GM18867 (cell line): Measurements from ENCODE around the gene SDR42E1.
"Not testable (repeated sequence)": the region's sequence is repeated elsewhere in the genome, so short reads cannot be mapped to it uniquely, and the experiment has no call there.

Experiments
- ATAC-seq: cut with Tn5 transposase; IDR thresholded peaks from one replicate; pipeline ENCODE4 v1.9.1; 2021; ENCODE audit warnings: mild to moderate bottlenecking, moderate library complexity; ENCODE audit not compliant: unreplicated experiment

The SDR42E1 gene

DNA sequence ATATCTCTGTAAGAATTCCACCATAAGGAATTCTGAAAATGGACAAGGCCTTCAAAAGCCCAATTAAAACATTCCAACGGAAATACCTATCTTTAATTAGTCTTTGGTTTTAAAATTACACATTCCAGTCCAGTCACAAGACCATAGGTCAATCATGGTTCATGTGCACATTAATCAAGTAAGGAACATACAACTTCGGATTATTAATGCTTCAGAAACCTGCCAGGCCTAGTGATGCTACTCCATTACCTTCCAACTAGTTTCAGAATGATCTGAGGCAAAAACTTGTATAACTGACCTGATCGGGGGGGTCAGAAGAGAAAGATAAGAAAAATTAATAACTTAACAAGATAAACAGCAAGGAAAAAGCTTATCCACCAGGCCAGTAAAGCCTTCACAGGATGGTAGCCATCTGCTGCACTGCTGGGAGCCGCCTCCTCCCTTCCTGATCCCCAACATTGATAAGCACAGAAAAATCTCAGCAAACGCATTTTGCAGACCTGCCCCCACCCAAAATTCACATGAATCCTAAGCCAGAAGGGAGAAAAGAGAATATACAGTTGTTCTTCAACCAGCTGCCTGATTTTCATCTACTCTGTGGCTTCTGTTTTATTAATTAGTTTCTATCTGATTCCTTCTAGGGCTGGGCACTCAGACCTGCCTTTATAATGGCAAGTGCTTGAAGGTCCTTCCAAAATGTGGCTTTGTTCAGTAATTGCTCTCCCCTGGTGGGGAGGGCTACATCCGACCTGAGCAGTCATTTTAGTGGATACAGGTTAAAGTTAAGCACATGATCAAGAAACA lies 6.0 kb downstream of the SDR42E1 start:
- no peak for ATAC-seq

GRCh38 chr16:82004601-82005000 lies 6.7 kb downstream of the SDR42E1 start:
- no peak for ATAC-seq

- no peak for ATAC-seq
These were observed 8.4 kb downstream of the SDR42E1 start for GRCh38 chr16:82002831-82003230.

GRCh38 chr16:81997738-81998137 lies 13.5 kb downstream of the SDR42E1 start:
- no peak for ATAC-seq

DNA sequence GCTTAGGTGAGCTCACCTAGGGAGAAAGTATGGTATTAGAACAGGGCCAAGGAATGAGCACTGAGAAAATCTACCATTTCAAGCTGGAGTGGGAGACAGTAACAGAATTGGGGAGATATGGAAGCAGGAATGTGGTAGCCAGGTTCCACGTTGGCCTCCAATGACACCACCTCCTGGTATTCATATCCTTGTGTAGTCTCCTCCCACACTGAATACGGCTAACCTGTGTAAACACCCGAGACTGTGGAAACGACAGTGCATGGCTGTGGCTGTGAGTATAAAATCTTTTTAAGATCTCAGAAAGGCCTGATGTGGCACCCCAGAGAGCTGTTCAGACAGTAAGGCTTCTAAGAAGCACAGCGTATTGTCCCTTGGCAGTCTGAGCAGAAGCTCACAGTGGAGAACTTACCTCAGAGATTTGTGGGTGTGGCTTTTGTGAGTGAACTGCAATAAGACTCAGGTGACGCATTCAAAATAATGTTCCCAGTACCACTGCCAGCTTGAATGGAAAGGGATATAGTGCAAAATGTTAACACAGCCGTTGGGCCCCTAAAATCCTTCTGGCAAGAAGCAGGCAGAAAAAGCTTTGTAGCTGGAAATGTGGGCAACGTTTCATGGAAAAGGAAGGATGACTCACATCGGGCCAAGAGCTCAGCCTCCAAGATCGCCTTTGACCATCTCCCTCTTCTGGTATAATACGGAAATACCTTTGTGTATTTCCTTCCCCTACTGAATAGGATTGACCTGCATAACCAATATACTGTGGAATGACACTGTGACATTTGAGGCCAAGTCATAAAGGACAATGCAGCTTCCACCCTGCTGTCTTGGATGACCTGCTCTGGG lies 14.4 kb downstream of the SDR42E1 start:
- ATAC-seq = no peak

GRCh38 chr16:81995651-81996050 lies 15.6 kb downstream of the SDR42E1 start:
- ATAC-seq = no peak

DNA sequence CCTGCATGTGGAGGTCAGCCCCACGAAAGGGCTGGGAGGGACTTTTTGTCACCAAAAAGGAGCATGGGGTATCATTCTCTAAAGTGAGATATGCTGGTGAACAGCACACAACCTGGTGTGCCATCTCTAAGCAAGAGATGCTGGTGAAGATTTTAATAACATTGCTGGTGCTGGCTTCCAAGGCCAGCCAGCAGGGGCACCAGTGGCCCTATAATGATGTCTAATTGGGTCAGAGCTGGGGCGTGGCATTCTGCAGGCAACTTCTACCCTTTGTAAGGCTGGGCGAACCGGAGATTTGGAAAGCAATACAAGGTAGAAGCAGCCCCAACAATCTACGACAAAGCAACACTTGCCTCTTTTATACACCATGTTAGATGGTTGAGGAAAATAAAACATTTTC lies 16.8 kb downstream of the SDR42E1 start:
- no peak for ATAC-seq

DNA sequence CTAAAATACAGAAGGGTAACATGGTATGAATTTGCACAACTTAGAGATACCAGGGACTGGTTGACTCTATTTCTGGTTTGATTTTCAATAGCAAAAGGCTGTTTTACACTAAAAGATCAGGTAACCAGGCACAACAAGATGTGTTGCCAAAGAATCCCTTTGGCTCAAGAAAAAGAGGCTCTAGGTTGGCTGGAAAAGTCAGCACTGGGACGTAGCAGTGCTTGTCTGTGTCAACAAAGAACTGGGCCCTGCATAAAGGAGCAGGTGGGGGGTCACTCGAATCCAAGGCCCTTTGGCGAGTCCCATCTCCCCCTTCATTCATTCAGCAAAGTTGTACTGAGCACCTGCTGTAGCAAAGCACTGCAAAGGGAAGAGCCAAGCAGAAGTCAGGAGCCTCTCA lies 18.4 kb downstream of the SDR42E1 start:
- no peak for ATAC-seq

DNA sequence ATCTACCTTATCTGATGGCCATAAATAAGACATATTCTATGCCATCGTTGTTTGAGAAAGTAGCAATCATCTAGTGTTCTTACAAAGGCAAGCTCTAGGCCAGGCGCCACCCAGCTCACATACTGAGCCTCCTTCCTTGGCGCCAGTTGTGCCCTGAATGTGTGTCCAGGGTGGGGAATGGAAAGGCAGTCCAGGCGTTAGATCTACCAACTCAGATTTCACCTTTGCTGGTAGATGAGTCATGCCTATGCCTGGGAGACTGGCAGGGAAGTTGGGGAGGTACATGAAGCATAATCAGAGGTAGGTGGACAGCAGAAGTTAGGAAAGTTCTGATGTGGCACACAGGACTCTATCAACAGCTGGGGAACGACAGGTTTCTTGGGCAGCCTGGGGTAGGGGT lies 23.6 kb downstream of the SDR42E1 start:
- ATAC-seq = no peak

GRCh38 chr16:81987121-81987520 lies 24.1 kb downstream of the SDR42E1 start:
- ATAC-seq = no peak

DNA sequence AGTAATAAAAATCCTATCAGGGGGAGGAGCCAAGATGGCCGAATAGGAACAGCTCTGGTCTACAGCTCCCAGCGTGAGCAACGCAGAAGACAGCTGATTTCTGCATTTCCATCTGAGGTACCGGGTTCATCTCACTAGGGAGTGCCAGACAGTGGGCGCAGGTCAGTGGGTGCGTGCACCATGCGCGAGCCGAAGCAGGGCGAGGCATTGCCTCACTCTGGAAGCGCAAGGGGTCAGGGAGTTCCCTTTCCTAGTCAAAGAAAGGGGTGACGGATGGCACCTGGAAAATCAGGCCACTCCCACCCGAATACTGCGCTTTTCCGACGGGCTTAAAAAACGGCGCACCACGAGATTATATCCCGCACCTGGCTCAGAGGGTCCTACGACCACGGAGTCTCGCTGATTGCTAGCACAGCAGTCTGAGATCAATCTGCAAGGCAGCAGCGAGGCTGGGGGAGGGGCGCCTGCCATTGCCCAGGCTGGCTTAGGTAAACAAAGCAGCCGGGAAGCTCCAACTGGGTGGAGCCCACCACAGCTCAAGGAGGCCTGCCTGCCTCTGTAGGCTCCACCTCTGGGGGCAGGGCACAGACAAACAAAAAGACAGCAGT lies 33.8 kb downstream of the SDR42E1 start:
- not testable (repeated sequence) for ATAC-seq

DNA sequence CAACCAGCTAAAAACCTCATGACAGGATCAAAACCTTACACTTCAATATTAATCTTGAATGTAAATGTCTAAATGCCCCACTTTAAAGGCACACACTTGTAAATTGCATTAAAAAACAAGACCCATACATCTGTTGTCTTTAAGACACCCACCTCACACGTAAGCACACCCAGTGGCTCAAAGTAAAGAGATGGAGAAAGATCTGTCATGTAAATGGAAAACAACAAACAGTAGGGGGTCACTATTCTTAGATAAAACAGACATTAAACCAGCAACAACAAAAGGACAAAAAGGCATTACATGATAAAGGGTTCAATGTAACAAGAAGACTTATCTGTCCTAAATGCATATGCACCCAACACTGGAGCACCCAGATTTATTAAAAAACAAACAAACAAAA lies 35.6 kb downstream of the SDR42E1 start:
- ATAC-seq = no peak

DNA sequence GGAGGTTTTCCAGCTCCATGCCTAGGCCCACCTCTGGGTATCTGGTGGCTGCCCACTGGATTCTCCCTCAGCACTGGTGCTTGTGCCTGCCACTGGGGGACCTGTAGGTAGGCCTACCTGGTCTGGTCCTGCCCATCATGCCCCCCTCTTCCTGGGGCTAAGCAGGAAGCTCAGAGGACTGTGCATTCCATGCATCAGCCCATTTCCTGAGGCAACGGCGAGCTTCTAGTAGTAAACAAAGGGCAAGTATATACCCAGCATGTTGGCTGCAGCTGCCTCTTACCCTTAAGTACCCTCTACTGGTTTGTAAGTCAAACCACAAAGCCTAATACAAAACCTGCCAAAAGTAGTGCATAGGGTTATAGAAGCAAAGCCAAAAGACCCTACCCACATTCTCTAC lies 37.5 kb downstream of the SDR42E1 start:
- ATAC-seq = no peak

GRCh38 chr16:81971853-81972252 lies 39.4 kb downstream of the SDR42E1 start:
- no peak for ATAC-seq

DNA sequence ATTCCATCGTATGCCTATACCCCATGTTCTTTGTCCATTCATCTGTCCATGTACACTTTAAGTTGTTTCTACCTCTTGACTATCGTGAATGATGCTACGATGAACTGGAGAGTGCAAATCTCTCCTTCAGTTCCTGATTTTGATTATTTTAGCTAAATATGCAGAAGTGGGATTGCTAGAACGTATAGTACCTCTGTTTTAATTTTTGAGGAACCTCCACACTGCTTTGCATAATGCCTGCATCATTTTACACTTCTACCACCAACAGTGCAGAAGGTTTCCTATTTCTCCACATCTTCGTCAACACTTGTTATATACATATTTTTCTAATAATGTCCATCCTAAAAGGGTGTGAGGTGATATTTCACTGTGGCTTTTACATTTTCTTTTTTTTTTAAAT lies 43.9 kb downstream of the SDR42E1 start:
- ATAC-seq = no peak

DNA sequence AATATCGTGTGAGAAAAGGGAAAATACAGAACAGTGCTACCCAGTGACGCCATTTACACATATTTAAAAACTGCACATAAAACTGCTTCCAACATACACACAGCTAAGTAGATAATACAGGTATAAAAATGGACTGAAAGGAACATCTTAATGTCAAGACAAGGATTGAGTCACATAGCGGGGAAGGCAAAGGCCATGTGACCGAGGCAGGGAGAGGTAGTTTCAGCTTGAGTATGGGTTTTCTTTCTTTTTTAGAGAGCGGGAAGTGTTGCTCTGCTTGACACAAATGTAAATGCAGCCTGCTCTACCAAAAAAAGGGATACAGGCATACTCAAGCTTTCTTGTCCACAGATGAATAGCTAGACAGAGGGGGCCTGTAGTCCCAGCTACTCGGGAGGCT lies 46.5 kb downstream of the SDR42E1 start:
- peak; percentile 57 for ATAC-seq

- ATAC-seq = no peak
These were observed 54.9 kb downstream of the SDR42E1 start for GRCh38 chr16:81956213-81956948.

DNA sequence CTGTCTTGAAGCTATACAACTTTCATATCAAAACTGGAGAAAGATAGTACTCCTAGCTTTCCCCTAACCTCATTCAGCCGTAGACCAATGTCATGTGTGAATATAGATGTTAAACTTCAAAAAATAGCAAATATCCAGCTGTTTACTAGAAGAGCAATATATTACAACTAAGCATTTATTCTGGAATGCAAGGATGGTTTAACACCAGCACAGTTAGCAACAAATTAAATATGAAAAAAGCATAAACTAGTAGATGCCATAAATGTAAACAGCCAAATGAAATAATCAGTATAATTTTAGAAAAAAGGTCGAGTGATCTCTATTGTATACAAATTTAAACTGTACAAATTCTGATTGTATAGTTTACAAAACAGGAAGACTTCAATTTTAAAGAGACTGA lies 59.7 kb downstream of the SDR42E1 start:
- ATAC-seq = no peak

- ATAC-seq = no peak
These were observed 65.1 kb downstream of the SDR42E1 start for GRCh38 chr16:81946206-81946605.

GRCh38 chr16:81945665-81946064 lies 65.6 kb downstream of the SDR42E1 start:
- no peak for ATAC-seq

- no peak for ATAC-seq
These were observed 69.2 kb downstream of the SDR42E1 start for GRCh38 chr16:81942007-81942601.
